ENCODE measurements around the gene CRYM.
A peak's percentile ranks its signal among the peaks of the same experiment; 100 is the strongest.

Gene CRYM

GRCh38 chr16:21265104-21265837 lies 12.8 kb downstream of the CRYM start:
- H3K36me3 ChIP-seq (replicated peaks): no peaks in the 10 kb centered on the region
- no peak for TF ChIP-seq CTCF (IDR thresholded peaks at IDR 0.05; ENCODE audit: low read depth, low read length, missing control alignments)
- no peaks in the 10 kb centered on the region for H3K27me3 ChIP-seq (replicated peaks)
- no peak overlapping the region for H3K4me3 ChIP-seq (ENCODE audit: low read depth, low read length)
- in situ Hi-C loops (cut with HindIII; ENCODE audit: low pct_ligation_motif_present, low sequenced_read_pairs): no loop called here
- no peak overlapping the region for H3K27ac ChIP-seq
- no peak for DNase-seq

GRCh38 chr16:21264571-21265036 lies 13.5 kb downstream of the CRYM start:
- Histone ChIP-seq H3K27ac (no peak overlapping the region), H3K27me3 (replicated peaks) (no peaks in the 10 kb centered on the region), H3K4me3 (ENCODE audit: low read depth, low read length) (no peak overlapping the region), H3K36me3 (replicated peaks) (no peaks in the 10 kb centered on the region)
- DNase-seq: no peak
- in situ Hi-C loops (cut with HindIII; ENCODE audit: low pct_ligation_motif_present, low sequenced_read_pairs): no loop called here
- TF ChIP-seq CTCF (IDR thresholded peaks at IDR 0.05; ENCODE audit: low read depth, low read length, missing control alignments): no peak

- H3K27ac ChIP-seq: no peak overlapping the region
- in situ Hi-C loops (cut with HindIII; ENCODE audit: low pct_ligation_motif_present, low sequenced_read_pairs): no loop called here
- H3K4me3 ChIP-seq (ENCODE audit: low read depth, low read length): no peak overlapping the region
- DNase-seq: no peak
- no peaks in the 10 kb centered on the region for H3K27me3 ChIP-seq (replicated peaks)
- TF ChIP-seq CTCF (IDR thresholded peaks at IDR 0.05; ENCODE audit: low read depth, low read length, missing control alignments): no peak
- no peaks in the 10 kb centered on the region for H3K36me3 ChIP-seq (replicated peaks)
These were observed 14.2 kb downstream of the CRYM start for GRCh38 chr16:21263640-21264570.

DNA sequence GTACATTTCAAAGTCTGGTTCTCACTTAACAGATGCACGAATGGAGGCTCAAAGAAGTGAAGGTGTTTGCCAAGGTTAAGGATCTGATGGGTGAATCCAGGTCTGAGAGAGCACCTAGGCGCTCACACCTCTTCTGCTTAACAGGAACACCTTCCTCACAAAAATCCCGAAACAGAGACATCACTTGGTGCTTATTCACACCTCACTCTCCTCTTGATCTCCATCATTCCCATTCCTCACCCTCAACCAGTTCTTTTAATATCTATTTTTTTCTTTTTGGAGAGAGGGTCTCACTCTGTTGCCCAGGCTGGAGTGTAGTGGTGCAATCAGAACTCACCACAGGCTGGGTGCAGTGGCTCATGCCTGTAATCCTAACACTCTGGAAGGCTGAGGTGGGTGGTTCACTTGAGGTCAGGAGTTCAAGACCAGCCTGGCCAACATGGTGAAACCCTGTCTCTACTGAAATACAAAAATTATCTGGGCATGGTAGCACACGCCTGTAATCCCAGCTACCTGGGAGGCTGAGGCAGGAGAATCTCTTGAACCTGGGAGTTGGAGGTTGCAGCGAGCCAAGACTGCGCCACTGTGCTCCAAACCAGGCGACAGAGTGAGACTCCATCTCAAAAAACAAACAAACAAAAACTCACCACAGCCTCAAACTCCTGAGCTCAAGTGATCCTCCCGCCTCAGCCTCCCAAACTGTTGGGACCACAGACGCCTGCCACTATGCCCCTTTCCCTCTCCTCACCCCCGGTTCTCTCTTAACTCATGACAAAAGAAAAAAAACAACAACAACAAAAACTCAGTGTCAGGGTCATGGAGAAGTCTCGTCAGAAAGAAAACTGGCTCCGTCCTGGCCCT lies 15.1 kb downstream of the CRYM start:
- no peak for DNase-seq
- H3K27ac ChIP-seq: no peak overlapping the region
- in situ Hi-C loops (cut with HindIII; ENCODE audit: low pct_ligation_motif_present, low sequenced_read_pairs): no loop called here
- no peaks in the 10 kb centered on the region for H3K36me3 ChIP-seq (replicated peaks)
- no peaks in the 10 kb centered on the region for H3K27me3 ChIP-seq (replicated peaks)
- no peak for TF ChIP-seq CTCF (IDR thresholded peaks at IDR 0.05; ENCODE audit: low read depth, low read length, missing control alignments)
- no peak overlapping the region for H3K4me3 ChIP-seq (ENCODE audit: low read depth, low read length)

DNA sequence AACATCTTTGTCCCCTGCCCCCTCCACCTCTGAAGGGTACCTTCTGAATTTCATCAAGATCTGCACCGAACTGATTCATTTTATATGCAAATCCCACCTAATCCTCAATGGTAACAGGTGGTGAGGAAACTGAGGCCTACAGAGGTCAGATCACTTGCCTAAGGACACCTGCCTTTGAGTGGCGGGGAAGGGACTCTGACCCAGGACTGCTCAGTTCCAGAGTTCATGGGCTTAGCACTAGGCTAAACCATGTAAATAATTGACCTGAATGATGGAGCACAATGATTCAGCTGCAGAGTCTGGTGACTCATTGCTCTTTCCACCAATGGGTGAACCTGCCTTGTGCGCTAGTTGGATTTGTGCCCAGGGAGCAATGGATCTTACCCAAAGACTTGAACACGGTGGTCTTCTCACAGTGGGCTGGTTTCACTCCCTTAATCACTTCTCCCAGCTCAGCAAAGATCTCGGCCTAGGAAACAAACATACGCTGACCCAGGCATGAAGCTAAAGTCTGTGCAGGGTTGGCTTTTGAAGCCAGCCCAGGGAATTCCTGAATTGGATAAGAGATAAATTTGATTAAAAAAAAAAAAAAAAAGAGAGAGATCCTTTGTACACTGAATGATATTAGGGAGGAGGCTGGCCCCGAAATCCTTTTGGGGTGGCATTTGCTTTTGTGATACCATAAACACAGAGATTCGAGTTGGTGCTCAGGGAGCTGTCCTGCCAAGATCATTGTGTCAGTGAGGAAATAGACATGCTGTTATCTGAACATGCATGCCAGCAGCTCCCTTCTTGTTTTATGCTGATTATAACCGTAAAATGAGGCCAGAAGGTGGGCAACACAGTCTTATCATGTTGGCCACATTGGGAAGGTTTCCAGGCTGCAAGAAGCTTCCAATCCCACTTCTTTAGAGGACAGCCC lies 17.0 kb downstream of the CRYM start:
- no peak overlapping the region for H3K27ac ChIP-seq
- TF ChIP-seq CTCF (IDR thresholded peaks at IDR 0.05; ENCODE audit: low read depth, low read length, missing control alignments): no peak
- in situ Hi-C loops (cut with HindIII; ENCODE audit: low pct_ligation_motif_present, low sequenced_read_pairs): no loop called here
- no peaks in the 10 kb centered on the region for H3K36me3 ChIP-seq (replicated peaks)
- no peak overlapping the region for H3K4me3 ChIP-seq (ENCODE audit: low read depth, low read length)
- no peaks in the 10 kb centered on the region for H3K27me3 ChIP-seq (replicated peaks)
- peak; percentile 76 for DNase-seq
